OCI-LY3 (cell line): ENCODE data around the gene DDX17.

Experiments used
- EZH2phosphoT487 ChIP-seq: fragments of 200-600 bp; shearing (Covaris generic); IDR thresholded peaks from 2 replicates; pipeline ENCODE4 v1.6.1; 2018; ENCODE audit warnings: antibody characterized with exemption, mixed run types, low read depth
- TF ChIP-seq, protein P1 (sequence below): fragments of 200-600, 300-600 bp; sonication (generic); IDR thresholded peaks from 2 replicates; pipeline ENCODE4 v1.5.1; 2014; ENCODE audit warnings: antibody characterized with exemption, low read length, low read depth

DNA sequence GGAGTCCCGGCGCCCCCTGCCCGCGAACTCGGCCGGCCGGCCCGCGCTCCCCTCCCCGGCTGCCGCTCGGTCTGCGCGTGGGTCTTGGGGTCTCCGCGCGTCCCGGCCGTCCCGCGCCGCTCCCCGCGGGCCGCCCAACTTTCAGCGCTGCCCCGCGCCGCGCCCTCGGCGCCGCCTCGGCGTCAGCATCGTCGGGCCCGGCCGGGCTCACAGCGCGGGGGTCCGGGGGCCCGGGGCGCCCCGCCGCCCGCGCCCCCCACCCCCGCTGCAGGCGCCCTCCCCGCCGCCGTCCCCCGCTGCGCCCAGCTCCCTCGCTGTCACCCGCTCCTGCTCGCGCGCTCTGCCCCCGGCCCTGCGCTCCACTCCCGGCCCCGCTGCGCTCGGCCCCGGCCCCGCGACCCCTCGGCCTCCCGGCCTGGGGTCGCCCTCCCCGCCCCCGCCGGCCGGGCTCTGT is 51.0 kb downstream of the DDX17 start, which contains the start of gene KCNJ4:
- TF ChIP-seq, protein P1, sequence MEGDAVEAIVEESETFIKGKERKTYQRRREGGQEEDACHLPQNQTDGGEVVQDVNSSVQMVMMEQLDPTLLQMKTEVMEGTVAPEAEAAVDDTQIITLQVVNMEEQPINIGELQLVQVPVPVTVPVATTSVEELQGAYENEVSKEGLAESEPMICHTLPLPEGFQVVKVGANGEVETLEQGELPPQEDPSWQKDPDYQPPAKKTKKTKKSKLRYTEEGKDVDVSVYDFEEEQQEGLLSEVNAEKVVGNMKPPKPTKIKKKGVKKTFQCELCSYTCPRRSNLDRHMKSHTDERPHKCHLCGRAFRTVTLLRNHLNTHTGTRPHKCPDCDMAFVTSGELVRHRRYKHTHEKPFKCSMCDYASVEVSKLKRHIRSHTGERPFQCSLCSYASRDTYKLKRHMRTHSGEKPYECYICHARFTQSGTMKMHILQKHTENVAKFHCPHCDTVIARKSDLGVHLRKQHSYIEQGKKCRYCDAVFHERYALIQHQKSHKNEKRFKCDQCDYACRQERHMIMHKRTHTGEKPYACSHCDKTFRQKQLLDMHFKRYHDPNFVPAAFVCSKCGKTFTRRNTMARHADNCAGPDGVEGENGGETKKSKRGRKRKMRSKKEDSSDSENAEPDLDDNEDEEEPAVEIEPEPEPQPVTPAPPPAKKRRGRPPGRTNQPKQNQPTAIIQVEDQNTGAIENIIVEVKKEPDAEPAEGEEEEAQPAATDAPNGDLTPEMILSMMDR, result no peak
- no peak for TF ChIP-seq EZH2phosphoT487
